Kidney (tissue), 14 donors: ENCODE results near the gene CEP44. TPM values are rescaled to one million over a fixed set of nuclear protein-coding genes. Genes with fewer than 3 reads are reported as not detected.

ENCODE experiments used
- DNase-seq, 5 donors: peaks; one replicate each; pipeline ENCODE4 v3.0.0-alpha.2; 2013 to 2020
- FAIRE-seq: peaks from 2 replicates; lab custom pipeline; 2012; peaks lifted over from hg19 to GRCh38; lab: Jason Lieb, UNC
- H3K27ac ChIP-seq, 2 donors: one replicate each; pipeline ENCODE4 v1.7.0; 2013; ENCODE audit warnings: low read depth in 2 of 2, low read length in 2 of 2, inconsistent platforms in 1 of 2
- H3K27me3 ChIP-seq: one replicate; pipeline ENCODE4 v1.7.1; 2013; ENCODE audit warnings: low read length, inconsistent platforms; ENCODE audit not compliant: control insufficient read depth, insufficient read depth
- H3K36me3 ChIP-seq, 3 donors: one replicate each; pipeline versions ENCODE4 v1.7.0 to v1.7.1; 2013; ENCODE audit warnings: low read length in 3 of 3, control low read depth in 1 of 3, inconsistent platforms in 1 of 3; ENCODE audit not compliant: insufficient read depth in 3 of 3, control insufficient read depth in 2 of 3
- H3K4me1 ChIP-seq, 3 donors: one replicate each; pipeline versions ENCODE4 v1.7.0 to v1.7.1; 2013; ENCODE audit warnings: low read length in 3 of 3, inconsistent platforms in 1 of 3, low read depth in 1 of 3; ENCODE audit not compliant: control insufficient read depth in 2 of 3, insufficient read depth in 2 of 3
- H3K4me3 ChIP-seq, 3 donors: one replicate each; pipeline versions ENCODE4 v1.7.0 to v1.8.1; 2013; ENCODE audit warnings: low read length in 3 of 3, control low read depth in 1 of 3, inconsistent platforms in 1 of 3
- H3K9ac ChIP-seq, 3 donors: one replicate each; pipeline versions ENCODE4 v1.7.0 to v1.7.1; 2013; ENCODE audit warnings: low read length in 3 of 3, control low read depth in 1 of 3, inconsistent platforms in 1 of 3
- H3K9me3 ChIP-seq, 3 donors: one replicate each; pipeline versions ENCODE4 v1.7.0 to v1.7.1; 2013; ENCODE audit warnings: low read length in 3 of 3, control low read depth in 1 of 3, inconsistent platforms in 1 of 3; ENCODE audit not compliant: control insufficient read depth in 2 of 3, insufficient read depth in 1 of 3
- intact Hi-C: fragments of 100-400 bp; cut with DNase I; formaldehyde crosslinking; loops from one replicate; pipeline ENCODE4 v1.11.1; 2022
- polyA plus RNA-seq: library from polyadenylated mRNA; stranded (reverse); fragments of 350-450 nt; fragmentation: Illumina TruSeq; extraction: RNeasy Lipid Tissue Mini Kit (QIAGEN cat#74804); gene quantifications from one replicate; pipeline ENCODE4 v1.2.3, GENCODE V29; 2014; ENCODE audit warnings: low read depth, low replicate concordance; ENCODE audit not compliant: insufficient read depth
- total RNA-seq: library from RNA; stranded (reverse); fragmentation: NEBNext Ultra II Directional; extraction: Animal tissue kit (Norgen Biotek cat#: 25700); gene quantifications from one replicate; pipeline ENCODE4 v1.2.1, GENCODE V29; 2021
- TF ChIP-seq, protein P1 (sequence below): IDR thresholded peaks from 3 replicates; pipeline ENCODE4 v1.5.1; 2012; ENCODE audit warnings: mild to moderate bottlenecking, moderate library complexity, borderline replicate concordance; ENCODE audit not compliant: insufficient read depth; ENCODE audit errors: extremely low read depth
- donor health status: control.
- donor health status: control.
- donor health status: control.
- donor health status: control.
- donor health status: control.
- donor health status: DM: yes; HTN: yes; CAD: no.
- donor health status: Normal renal cell carcinoma (clear cell type).

The CEP44 gene
- total and polyA plus RNA-seq, 2 donors from 2014 or later: 5.0 to 14.7 TPM

DNA sequence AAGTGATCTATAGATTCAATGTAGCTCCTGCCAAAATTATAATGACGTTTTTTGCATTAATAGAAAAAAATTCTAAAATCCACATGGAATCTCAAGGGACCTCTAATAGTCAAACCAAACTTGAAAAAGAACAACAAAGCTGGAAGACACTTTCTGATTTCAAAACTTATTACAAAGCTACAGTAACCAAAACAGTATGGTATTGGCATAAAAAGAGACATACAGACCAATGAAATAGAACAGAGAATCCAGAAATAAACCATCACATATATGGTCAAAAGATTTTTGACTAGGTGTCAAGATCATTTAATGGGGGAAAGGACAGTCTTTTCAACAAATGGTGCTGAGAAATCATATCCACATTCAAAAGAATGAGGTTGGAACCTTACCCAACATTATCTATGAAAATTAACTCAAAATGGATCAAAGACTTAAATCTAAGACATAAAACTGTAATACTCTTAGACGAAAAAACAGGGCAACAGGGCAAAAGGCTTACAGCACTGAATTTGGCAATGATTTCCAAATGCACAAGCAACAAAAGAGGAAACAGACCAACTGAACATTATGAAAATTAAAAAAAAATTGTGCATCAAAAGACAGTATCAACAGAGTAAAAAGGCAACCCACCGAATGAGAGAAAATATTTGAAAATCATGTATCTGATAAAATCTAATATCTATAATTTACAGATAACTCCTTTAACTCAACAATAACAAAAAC is 4.1 kb upstream of the CEP44 start:
- FAIRE-seq (no peak), DNase-seq (no peak)
- no peaks in the 10 kb centered on the region for H3K9me3 ChIP-seq
- H3K4me3 ChIP-seq: no peak overlapping the region
- intact Hi-C loops: no loop called here
- no peak overlapping the region for H3K9ac ChIP-seq
- no peaks in the 10 kb centered on the region for H3K36me3 ChIP-seq
- TF ChIP-seq, protein P1, sequence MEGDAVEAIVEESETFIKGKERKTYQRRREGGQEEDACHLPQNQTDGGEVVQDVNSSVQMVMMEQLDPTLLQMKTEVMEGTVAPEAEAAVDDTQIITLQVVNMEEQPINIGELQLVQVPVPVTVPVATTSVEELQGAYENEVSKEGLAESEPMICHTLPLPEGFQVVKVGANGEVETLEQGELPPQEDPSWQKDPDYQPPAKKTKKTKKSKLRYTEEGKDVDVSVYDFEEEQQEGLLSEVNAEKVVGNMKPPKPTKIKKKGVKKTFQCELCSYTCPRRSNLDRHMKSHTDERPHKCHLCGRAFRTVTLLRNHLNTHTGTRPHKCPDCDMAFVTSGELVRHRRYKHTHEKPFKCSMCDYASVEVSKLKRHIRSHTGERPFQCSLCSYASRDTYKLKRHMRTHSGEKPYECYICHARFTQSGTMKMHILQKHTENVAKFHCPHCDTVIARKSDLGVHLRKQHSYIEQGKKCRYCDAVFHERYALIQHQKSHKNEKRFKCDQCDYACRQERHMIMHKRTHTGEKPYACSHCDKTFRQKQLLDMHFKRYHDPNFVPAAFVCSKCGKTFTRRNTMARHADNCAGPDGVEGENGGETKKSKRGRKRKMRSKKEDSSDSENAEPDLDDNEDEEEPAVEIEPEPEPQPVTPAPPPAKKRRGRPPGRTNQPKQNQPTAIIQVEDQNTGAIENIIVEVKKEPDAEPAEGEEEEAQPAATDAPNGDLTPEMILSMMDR: no peak
- no peak overlapping the region for H3K27ac ChIP-seq
- no peaks in the 10 kb centered on the region for H3K27me3 ChIP-seq
- H3K4me1 ChIP-seq: peaks cover 0 to under 1% (median 0%) of the 10 kb centered on the region in 3 donors

DNA sequence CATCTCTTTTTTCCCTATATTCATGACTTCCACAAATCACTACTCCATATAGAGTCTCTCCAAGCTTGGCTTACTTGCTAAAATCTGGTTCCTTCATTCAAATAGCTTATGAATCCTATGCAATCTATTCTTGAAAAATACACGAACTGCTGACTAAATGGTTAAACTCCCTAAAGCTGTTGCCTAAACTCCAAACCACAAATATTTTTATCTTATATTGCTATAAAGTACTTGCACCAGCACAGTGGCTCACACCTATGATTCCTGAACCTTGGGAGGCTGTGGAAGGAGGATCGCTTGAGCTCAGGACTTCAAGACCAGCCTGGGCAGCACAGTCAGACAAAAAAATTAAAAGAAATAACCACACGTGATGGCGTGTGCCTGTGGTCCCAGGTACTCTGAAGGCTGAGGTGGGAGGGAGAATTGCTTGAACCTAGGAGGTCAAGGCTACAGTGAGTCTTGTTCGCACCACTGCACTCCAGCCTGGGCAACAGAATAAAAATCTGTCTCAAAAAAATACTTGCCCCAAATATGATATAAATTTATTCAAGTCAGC is 2.5 kb upstream of the CEP44 start:
- TF ChIP-seq, protein P1: no peak
- FAIRE-seq: no peak

DNA sequence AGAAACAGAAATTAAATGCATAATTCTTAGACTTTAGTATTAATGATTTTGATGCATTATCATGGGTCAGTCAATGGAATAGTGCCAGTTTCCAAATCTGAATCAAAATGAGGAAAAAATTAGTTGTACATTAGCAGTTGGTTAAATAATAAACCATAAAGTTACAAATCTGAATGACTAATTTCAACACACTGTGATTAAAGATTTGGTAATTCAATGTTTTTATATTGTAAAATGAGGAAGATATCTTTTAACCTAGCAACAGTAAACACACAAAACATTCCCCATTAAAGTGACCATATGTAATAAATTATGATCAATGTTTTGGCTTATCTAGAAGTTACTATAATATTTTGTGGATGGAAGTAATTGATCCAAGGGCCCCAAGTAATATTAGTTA is 1.8 kb upstream of the CEP44 start:
- peak overlapping the region in 1 of 3 donors; percentile 88 for H3K4me3 ChIP-seq
- intact Hi-C loops: no loop called here
- no peak overlapping the region for H3K27ac ChIP-seq
- DNase-seq: no peak
- TF ChIP-seq, protein P1: no peak
- no peaks in the 10 kb centered on the region for H3K27me3 ChIP-seq
- no peaks in the 10 kb centered on the region for H3K9me3 ChIP-seq
- H3K36me3 ChIP-seq: peaks cover 0 to under 1% (median 0%) of the 10 kb centered on the region in 3 donors
- H3K4me1 ChIP-seq: peaks cover 0 to 7% (median 3%) of the 10 kb centered on the region in 3 donors
- FAIRE-seq: peak; percentile 76
- no peak overlapping the region for H3K9ac ChIP-seq

More for the DNA sequence above, 2.5 kb upstream of the CEP44 start:
- Histone ChIP-seq H3K36me3 (no peaks in the 10 kb centered on the region), H3K9ac (no peak overlapping the region), H3K4me3 (no peak overlapping the region), H3K4me1 (peaks cover 0 to 7% (median 3%) of the 10 kb centered on the region in 3 donors), H3K27ac (no peak overlapping the region), H3K27me3 (no peaks in the 10 kb centered on the region), H3K9me3 (no peaks in the 10 kb centered on the region)
- intact Hi-C loops: no loop called here
- no peak for DNase-seq
